Measurements from ENCODE around the gene MTMR1. TPM values are rescaled to one million over a fixed set of nuclear protein-coding genes. Genes with fewer than 3 reads are reported as not detected.
A peak's percentile ranks its signal among the peaks of the same experiment; 100 is the strongest.

MTMR1 gene
- total and polyA plus RNA-seq, 9 of the 15 experiments (the other 6 are each of a cell fraction or from before 2014, with no cell fraction given), result 0.96 to 35.4 (median 22.4) TPM

DNA sequence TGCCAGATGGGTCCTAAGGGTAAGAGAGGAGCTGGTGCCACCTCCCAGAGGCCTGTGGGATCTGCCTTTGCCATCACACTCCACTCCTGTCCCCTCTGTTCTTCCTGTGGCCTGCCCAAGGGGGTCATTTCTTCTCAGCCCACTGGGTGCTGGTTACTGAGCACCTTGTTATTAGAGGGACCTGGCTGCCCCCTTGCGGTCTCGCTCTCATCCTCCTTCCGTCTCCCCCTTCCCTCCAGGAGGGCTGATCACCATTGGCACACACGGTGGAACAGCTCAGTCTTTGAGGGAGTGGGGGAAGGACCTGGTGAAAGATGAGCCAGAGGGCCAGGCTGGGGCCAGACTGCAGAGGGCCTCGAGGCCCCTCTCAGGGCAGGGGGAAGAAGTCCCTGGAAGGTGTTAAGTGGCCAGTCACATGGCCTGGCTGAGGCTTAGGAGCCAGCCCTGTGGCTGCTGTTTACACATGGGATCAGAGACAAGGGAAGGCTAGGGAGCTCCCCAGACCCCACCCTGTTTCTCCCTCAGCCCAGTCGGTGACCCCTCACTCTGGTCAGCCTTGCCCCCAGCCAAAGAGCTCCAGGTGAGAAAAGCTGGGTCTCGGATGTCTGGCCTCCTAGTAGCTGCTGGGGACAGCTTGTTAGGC, 68.1 kb downstream of the MTMR1 start:
- H3K9me3 ChIP-seq (replicated peaks; ENCODE audit: control insufficient read depth, insufficient read depth, low read depth, low read length), result no peaks in the 10 kb centered on the region
- CTCF ChIA-PET (ENCODE audit: low intra/inter-chr PET ratio), result no interaction called here
- no peak overlapping the region for H3K27ac ChIP-seq (ENCODE audit: extremely low read depth, low read depth, low read length)
- H3K4me1 ChIP-seq (replicated peaks in 1 of 2; ENCODE audit: control insufficient read depth in 2 of 2, insufficient read depth in 2 of 2, low read length in 2 of 2), result peaks cover 0 to 7% of the 10 kb centered on the region in 2 experiments; a peak in 1 of 5 replicates
- DNase-seq (ENCODE audit: extremely low read depth in 1 of 4, low spot score in 3 of 4) (no peak), FAIRE-seq (no peak), ATAC-seq (no peak; the same call in 2 of the 3 replicates)
- no peak overlapping the region for H2AFZ ChIP-seq (ENCODE audit: low read depth, low read length)
- 0 out of 4 replicates have a peak overlapping the region, but pooled peaks of 1 of the 2 experiments have one; percentile 17 for H3K9ac ChIP-seq (ENCODE audit: insufficient read depth in 1 of 2, low read depth in 2 of 2, low read length in 2 of 2)
- POLR2A ChIA-PET, result interaction anchor here (0.5 to 0.9 kb wide), 2 partner anchors 11 to 899 kb away, joined by 3 to 4 read pairs; no protein-coding TSS in a partner anchor
- H3K4me3 ChIP-seq, result no peak overlapping the region
- intact Hi-C loops (cut with micrococcal nuclease) (no loop called here), in situ Hi-C loops (cut with MboI) (loop anchor here (25.0 kb wide), 1 partner anchor 926 kb away; the partner anchor contains the start of gene PRRG3)
- no peaks in the 10 kb centered on the region for H3K9me1 ChIP-seq (ENCODE audit: control insufficient read depth, insufficient read depth, low read length)
- peaks cover 10% of the 10 kb centered on the region; the same call in 2 of the 3 replicates for H3K36me3 ChIP-seq (ENCODE audit: control insufficient read depth, insufficient read depth, low read length)
- no TSS peak for BruUV-seq (replicated peaks)
- H3K79me2 ChIP-seq (ENCODE audit: control insufficient read depth, insufficient read depth, low read length), result no peaks in the 10 kb centered on the region
- no CpG with 5 or more reads among the region's 7 CpGs for WGBS (ENCODE audit: insufficient coverage, low coverage, missing lambda C conversion rate)
- H3K4me2 ChIP-seq (ENCODE audit: insufficient read depth, low read length), result no peak overlapping the region
- H3K27me3 ChIP-seq (ENCODE audit: control insufficient read depth in 2 of 2, insufficient read depth in 2 of 2, low read length in 2 of 2), result no peaks in the 10 kb centered on the region
- no peaks in the 10 kb centered on the region for H4K20me1 ChIP-seq (replicated peaks; ENCODE audit: control insufficient read depth, insufficient read depth, low read length)
- TF ChIP-seq, protein P1, sequence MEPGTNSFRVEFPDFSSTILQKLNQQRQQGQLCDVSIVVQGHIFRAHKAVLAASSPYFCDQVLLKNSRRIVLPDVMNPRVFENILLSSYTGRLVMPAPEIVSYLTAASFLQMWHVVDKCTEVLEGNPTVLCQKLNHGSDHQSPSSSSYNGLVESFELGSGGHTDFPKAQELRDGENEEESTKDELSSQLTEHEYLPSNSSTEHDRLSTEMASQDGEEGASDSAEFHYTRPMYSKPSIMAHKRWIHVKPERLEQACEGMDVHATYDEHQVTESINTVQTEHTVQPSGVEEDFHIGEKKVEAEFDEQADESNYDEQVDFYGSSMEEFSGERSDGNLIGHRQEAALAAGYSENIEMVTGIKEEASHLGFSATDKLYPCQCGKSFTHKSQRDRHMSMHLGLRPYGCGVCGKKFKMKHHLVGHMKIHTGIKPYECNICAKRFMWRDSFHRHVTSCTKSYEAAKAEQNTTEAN (CRISPR knock-in tag; IDR thresholded peaks at IDR 0.05), result no peak
- TF ChIP-seq SRF (CRISPR knock-in tag; IDR thresholded peaks at IDR 0.05) (no peak), NONO (IDR thresholded peaks at IDR 0.05; ENCODE audit: low read depth in 2 of 2, low read length in 1 of 2) (no peak), HNRNPK (IDR thresholded peaks at IDR 0.05; ENCODE audit: low read depth, low read length, poor library complexity, severe bottlenecking) (no peak), SMC3 (conservative IDR thresholded peaks at IDR 0.05; ENCODE audit: insufficient read depth, low read depth, low read length) (no peak)
- TF ChIP-seq, protein P2, sequence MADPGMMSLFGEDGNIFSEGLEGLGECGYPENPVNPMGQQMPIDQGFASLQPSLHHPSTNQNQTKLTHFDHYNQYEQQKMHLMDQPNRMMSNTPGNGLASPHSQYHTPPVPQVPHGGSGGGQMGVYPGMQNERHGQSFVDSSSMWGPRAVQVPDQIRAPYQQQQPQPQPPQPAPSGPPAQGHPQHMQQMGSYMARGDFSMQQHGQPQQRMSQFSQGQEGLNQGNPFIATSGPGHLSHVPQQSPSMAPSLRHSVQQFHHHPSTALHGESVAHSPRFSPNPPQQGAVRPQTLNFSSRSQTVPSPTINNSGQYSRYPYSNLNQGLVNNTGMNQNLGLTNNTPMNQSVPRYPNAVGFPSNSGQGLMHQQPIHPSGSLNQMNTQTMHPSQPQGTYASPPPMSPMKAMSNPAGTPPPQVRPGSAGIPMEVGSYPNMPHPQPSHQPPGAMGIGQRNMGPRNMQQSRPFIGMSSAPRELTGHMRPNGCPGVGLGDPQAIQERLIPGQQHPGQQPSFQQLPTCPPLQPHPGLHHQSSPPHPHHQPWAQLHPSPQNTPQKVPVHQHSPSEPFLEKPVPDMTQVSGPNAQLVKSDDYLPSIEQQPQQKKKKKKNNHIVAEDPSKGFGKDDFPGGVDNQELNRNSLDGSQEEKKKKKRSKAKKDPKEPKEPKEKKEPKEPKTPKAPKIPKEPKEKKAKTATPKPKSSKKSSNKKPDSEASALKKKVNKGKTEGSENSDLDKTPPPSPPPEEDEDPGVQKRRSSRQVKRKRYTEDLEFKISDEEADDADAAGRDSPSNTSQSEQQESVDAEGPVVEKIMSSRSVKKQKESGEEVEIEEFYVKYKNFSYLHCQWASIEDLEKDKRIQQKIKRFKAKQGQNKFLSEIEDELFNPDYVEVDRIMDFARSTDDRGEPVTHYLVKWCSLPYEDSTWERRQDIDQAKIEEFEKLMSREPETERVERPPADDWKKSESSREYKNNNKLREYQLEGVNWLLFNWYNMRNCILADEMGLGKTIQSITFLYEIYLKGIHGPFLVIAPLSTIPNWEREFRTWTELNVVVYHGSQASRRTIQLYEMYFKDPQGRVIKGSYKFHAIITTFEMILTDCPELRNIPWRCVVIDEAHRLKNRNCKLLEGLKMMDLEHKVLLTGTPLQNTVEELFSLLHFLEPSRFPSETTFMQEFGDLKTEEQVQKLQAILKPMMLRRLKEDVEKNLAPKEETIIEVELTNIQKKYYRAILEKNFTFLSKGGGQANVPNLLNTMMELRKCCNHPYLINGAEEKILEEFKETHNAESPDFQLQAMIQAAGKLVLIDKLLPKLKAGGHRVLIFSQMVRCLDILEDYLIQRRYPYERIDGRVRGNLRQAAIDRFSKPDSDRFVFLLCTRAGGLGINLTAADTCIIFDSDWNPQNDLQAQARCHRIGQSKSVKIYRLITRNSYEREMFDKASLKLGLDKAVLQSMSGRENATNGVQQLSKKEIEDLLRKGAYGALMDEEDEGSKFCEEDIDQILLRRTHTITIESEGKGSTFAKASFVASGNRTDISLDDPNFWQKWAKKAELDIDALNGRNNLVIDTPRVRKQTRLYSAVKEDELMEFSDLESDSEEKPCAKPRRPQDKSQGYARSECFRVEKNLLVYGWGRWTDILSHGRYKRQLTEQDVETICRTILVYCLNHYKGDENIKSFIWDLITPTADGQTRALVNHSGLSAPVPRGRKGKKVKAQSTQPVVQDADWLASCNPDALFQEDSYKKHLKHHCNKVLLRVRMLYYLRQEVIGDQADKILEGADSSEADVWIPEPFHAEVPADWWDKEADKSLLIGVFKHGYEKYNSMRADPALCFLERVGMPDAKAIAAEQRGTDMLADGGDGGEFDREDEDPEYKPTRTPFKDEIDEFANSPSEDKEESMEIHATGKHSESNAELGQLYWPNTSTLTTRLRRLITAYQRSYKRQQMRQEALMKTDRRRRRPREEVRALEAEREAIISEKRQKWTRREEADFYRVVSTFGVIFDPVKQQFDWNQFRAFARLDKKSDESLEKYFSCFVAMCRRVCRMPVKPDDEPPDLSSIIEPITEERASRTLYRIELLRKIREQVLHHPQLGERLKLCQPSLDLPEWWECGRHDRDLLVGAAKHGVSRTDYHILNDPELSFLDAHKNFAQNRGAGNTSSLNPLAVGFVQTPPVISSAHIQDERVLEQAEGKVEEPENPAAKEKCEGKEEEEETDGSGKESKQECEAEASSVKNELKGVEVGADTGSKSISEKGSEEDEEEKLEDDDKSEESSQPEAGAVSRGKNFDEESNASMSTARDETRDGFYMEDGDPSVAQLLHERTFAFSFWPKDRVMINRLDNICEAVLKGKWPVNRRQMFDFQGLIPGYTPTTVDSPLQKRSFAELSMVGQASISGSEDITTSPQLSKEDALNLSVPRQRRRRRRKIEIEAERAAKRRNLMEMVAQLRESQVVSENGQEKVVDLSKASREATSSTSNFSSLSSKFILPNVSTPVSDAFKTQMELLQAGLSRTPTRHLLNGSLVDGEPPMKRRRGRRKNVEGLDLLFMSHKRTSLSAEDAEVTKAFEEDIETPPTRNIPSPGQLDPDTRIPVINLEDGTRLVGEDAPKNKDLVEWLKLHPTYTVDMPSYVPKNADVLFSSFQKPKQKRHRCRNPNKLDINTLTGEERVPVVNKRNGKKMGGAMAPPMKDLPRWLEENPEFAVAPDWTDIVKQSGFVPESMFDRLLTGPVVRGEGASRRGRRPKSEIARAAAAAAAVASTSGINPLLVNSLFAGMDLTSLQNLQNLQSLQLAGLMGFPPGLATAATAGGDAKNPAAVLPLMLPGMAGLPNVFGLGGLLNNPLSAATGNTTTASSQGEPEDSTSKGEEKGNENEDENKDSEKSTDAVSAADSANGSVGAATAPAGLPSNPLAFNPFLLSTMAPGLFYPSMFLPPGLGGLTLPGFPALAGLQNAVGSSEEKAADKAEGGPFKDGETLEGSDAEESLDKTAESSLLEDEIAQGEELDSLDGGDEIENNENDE (IDR thresholded peaks at IDR 0.05; ENCODE audit: low read depth, low read length), result no peak
